DMS 273 (cell line): Measurements from ENCODE around the gene CCL16.

Experiments used
- DNase-seq: peaks from one replicate; lab custom pipeline; 2025; ENCODE audit not compliant: unreplicated experiment; lab: John Stamatoyannopoulos, UW

CCL16 gene

DNA sequence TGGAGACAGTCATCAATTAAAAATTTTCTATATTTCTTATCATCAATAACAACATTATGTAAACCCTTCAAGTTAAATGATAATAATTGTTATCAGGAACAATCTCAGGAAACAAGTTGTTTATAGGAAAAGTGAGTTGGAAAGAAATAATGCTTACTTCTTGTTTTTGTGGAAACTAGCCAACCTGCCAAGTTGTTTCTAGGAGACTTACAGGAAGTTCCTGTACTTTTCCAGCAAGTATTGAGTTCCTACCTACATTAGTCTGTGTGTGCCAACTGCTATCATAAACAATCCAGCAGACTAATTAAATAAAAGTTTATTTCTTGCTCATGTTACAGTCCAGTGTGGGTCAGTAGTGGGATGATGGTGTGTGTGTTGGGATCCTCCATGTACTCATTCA is 6.9 kb upstream of the CCL16 start:
- no peak for DNase-seq

DNA sequence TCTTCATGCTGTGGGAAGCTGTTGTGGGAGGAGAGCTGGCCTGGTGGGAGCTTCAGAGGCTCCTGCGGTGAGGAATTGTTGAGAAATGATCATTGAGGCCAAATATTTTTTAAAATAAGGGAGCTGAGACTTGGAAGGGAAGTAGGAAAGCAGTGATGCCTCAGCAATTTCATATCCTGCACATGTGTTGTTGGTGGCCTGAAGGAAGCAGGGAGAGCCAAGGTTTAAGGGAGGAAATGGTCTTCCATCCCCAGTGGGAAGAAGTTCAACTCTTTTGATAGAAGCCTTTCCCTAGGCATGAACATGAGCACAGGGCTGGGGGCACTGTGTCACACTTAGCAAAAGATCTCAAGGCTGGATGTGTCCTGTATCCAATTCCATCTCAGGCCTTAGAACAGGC is 5.3 kb upstream of the CCL16 start, which contains the start of gene CCL14:
CCL14 (minus strand) TSS at position 87 of the 400 bp plus-strand sequence; CDS start at position 7, 80 bp downstream.
- no peak for DNase-seq

DNA sequence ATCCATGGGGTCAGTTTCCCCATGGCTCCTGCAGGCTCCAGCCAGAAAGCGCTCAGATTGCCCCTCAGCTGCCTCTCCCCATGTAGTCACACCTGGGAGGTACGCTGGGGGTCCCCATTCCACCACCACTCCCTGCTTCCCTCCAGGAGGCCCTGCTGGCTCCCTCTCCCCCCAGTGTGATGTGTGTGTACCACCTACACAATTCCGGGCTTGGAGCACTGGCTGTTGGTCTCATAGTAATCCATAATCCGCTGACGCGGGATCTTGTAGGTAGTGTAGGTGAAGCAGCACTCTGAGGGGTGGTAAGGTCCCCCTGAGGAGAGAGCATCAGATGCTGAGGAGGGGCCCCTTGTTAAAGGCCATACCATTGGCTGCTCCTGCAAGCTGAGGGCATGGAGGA is 2.8 kb upstream of the CCL16 start:
- DNase-seq = no peak

DNA sequence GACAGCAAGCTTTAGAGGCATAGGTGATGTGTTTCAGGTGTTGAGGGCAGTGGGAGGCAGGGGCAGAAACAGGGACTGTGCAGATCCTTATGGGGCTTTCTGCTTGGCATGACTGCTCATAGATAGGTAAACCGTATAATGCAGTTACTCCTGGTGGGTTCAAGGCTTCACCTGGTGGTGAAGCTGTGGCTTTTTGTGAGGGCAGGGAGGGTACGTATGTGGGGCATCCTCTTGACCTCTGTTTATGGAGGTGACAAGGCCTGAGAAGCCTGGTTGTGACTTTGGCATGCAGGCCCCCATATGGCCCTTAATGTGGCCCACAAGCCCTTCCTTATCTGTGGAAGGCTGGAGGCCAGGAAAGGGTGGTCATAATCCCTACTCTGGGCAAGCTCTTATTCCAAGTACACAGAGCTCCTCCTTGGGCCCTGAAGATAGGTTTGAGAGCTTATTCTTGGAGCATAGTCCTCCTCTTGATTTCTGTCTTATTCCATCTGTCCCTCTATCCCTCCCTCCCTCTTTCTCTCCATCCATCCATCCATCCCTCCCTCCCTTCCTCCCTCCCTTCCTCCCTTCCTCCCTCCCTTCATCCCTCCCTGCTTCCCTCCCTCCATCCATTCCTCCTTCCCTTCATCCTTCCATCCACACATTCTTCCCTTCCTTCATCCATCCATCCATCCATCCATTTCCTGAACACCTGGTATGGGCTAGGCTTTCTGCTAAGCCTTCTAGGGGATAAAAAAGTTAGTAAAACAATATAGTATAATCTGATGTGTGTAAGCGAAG is 1.3 kb upstream of the CCL16 start:
- no peak for DNase-seq

DNA sequence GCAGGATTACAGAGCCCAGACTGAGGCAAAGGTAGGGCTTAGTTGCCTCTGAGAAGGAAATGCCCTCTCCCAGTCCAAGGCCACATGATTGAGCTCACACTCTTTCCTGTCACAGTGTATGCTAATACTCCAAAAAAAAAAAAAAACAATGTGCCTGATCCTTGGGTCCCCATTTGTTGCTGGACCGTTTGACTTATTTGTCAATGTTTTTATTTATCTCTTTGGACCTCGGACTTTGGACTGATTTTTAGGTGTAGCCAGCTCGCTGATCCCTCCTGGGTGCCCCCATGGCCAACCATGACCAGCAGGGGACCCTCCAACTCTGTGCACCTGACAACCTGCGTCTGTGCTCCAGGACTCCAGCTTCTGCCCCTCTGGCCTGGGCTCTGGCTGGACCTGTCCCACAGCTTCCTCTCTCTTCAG is 622 bp upstream of the CCL16 start:
- DNase-seq = no peak

DNA sequence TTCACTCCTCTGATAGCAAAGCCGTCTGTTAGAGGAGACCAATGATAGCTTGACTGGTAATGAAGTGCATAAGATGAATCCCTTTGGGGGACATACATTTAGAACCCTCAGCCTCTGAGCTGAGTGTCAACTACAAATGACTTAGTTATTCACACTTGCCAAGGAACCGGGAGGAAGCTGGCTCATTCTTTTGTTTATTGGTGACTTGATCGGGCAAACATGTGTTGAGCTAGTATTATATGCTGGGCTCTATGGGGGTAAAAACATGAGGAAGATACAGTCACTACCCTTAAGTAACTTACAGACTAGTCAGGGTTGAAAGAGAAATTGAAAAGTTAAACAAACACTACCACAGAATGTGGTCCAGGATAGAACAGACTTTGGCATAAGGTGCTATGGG is 3.0 kb downstream of the CCL16 start:
- no peak for DNase-seq

DNA sequence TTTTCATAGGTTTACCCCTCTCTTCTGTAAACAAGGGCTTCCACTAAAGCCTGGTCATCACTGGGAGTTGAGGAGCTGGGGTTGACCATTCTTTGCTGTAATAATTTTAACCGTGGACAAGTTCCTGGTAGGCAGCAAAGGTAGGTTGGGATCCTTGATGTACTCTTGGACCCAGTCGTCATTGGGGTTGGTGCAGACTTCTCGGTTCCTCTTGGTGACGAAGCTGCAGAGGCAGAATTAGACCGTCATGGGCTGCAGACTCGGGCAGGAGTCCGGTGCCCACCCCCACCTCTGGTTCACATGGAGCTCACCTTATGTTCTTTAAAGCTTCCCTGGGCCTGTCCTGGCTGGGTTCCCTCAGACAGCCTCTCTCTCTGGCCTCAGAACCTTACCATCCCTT is 3.8 kb downstream of the CCL16 start:
- DNase-seq = no peak

DNA sequence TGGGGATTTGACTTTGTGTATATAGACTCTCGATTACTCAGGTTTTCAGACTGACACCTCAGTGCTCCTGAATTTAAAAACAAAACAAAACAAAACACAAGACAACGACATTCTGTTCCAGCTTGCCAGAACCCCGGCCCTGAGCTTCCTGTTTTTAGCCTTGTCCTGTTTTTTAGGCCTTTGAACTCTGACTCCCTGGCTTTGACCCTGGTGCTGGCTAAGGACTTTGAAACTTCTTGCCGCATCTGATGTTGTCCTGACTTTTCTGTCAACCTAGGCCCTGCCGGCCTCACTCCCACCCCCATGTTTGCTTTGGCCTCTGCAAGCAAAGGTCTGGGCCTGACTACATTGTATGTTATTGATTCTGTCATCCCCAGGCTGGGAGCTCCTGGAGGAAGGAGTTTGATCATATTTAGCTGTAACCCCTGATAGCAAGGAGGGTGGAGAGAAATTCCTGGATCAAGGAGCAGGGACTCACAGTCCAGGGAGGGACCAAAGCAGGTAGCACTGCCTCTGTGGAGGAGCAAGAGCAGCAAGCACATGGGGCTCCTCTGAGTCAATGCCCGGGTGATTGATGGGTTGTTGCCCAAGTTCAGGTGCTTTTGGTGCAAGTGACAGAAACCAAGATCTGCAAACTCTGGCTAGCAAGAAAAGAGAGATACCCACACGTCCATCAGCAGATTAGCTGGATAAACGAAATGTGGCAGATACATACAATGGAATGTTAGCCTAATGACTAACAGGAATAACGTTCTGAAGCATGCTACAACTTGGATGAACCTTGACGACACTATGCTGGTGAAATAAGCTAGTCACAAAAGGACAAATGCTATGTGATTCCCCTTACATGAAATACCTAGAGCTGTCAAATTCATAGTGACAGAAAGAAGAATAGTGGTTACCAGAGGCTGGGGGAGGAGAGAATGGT is 7.7 kb downstream of the CCL16 start:
- no peak for DNase-seq

DNA sequence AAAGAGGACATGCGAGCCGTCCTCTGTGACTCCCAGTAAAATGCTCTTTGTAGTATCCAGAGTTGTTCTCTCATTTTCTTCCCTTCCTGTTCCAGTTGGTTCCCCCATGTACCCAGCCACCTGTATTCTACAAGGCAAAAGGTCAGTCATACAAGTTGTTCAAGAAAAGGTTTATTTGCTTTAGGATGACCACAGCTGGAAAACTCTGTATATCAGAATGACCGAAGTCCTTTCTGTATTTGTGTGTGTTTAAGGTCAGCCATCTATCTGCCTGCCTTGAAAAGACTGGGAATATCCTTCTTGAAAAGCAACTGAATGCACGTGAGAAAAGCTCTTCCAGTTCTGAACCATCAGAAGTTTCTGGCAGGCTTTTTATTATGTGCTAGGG is 8.4 kb downstream of the CCL16 start:
- no peak for DNase-seq

DNA sequence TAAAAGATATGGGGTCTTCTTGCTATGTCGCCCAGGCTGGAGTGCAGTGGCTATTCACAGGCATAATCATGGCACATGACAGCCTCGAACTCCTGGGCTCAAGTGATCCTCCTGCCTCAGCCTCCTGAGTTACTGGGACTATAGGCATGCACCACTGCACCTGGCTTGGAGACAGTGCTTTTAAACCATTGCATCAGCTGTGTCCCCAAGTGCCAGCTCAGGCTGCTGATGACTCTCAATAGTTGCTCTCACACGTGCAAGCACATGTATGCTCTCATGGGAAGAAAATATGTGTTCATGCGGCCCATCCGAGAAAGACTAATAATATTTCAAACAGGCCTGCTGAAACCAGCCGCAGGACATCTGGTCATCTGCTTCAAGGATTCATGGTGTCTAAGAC is 8.8 kb downstream of the CCL16 start:
- no peak for DNase-seq

DNA sequence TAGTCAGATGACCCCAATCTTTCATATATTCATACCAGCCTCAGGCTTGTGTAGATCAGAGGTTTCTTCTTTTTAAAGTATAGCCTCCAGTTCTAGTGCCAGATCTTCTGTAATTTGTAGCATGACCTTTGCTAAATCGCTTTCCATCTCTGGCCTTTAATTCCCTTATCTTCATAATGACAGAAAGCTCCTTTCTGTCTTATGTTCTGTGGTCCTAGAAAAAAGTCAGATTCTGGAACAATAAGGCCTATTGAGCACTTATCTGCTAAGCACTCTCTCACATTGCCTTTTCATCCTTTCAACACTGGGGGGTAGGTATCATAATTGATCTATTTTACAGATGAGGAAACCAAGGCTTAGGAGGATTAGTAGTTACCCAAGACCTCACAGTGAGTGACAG is 9.2 kb downstream of the CCL16 start:
- no peak for DNase-seq

DNA sequence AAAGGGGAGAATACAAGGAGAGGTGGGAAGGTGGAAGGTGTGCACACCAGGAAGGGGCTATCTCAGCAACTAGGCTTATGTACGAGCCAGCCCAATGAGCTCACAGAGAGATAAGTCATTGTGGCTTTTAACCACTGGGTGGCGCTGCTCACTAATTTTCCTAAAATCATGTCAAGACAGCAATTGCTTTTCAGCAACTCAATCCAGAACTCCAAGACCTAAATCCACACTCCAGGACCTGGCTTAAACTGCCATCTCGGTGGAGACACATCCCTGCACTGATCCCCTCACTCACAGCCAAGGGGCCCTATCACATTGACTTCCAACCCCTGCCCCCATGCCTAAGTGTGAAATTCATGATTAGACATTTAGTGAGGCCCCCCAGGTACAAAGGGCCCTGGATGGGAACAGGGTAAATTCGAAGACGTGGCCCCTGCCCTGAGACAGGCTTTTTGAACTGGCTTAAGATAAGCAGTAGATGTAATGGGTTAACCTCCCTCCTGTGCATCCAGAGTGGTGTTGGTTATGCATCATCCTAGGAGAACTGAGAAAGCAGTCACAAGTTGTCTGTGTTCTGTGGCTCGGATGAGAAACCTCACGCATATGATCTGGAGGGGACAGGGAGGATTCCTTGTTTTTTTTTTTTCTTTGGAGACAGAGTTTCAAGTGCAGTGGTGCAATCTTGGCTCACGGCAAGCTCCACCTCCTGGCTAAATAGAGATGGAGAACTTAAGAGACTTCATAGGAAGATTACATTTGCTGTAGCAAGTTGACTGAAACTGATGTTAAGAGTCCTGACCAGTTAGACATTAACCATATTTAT is 11.5 kb downstream of the CCL16 start:
- peak; percentile 88 for DNase-seq

DNA sequence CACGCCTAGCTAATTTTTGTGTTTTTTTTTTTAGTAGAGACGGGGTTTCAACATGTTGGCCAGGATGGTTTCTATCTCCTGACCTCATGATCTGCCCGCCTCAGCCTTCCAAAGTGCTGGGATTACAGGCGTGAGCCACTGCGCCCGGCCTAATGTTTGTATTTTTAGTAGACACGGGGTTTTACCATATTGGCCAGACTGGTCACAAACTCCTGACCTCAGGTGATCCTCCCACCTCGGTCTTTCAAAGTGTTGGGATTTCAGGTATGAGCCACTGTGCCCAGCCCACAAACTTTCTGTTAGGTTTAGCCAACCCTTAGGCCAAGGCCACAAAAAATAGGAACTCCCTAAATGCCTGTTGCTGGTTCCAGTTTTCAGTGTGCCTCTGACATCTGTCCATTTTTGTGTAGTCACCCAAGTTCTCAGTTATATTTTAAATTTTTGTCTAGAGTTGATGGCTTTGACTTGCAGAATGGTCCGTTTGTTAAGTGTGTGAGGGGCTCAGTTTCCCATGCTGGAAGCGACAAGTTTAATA is 12.7 kb downstream of the CCL16 start:
- no peak for DNase-seq

DNA sequence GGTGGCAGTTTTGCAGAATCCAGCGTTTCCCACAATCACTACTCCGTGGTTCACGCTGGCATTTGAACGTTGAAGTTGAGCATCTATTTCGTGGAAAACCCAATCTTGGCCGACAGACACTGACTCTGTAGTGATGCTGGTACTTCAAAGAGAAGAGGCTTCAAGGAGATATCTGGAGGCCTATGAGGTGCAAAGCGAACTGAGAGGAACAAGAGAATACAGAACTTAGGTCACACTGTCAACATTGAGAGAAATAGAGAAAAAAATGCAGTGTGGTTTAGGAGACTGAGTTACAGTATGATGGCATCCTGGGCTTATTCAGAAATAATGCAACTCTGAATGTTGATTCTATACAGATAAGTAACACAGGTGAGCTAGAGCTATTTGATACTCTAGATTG is 16.0 kb downstream of the CCL16 start:
- no peak for DNase-seq

DNA sequence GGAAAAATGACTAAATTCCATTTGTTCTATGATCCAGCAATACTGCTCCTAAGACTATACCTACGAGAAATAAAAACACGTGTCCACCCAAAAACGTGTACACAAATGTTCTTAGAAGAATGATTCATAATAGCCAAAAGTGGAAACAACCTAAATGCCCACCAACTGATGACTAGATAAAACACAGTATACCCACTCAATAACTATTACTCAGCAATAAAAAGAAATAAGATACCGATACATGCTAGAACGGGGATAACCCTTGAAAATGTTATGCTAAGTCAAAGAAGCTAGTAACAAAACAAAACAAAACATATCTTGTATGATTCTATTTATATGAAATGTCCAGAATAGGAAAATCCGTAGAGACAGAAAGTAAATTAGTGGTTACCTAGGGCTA is 17.6 kb downstream of the CCL16 start:
- DNase-seq = no peak

DNA sequence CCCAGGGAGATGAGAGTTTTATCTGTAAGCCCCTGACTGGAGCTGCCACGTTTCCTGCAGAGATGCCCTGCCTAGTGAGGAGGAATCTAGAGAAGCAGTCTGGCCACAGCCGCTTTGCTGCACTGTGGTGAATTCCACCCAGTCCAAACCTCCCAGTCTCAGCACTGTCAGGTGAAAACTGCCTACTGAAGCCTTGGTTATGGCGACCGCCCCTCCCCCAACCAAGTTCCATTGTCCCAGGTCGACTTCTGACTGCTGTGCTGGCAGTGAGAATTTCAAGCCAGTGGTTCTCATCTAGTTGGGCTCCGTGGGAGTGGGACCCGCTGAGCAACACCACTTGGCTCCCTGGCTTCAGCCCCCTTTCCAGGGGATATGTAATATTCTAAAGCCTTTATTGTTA is 27.6 kb downstream of the CCL16 start:
- no peak for DNase-seq

DNA sequence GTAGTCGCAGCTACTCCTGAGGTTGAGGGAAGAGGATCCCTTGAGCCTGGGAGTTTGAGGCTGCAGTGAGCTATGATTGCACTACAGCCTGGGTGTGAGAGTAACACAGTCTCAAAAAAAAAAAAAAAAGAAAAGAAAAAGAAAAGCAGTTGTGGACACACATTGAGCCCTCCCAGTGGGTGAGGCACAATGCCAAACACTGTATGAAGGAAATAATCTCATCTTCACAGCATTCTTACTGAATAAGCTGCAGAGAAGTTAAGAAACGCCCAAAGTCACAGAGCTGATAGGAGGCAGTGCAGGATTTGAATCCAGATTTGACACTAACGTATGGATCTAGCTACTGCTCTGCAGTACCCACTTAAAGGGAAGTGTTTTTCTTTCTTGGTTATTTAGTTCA is 31.9 kb downstream of the CCL16 start:
- DNase-seq = peak; percentile 31

DNA sequence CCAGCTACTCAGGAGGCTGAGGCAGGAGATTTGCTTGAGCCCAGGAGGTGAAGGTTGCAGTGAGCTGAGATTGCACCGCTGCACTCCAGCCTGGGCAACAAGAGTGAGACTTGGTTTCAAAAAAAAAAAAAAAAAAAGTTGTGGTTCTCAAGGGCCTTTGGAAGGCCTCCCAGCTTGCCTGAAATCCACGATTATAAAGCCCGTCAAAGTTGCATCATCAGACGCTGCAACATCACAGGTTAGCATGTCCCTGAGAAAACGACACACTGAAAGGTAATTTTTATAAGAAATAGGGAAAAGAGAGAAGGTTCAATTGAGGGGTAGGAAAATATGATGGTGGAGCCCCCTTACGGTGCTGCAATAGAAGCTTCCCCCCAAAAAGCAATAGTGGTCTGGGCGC is 33.2 kb downstream of the CCL16 start:
- DNase-seq = no peak

DNA sequence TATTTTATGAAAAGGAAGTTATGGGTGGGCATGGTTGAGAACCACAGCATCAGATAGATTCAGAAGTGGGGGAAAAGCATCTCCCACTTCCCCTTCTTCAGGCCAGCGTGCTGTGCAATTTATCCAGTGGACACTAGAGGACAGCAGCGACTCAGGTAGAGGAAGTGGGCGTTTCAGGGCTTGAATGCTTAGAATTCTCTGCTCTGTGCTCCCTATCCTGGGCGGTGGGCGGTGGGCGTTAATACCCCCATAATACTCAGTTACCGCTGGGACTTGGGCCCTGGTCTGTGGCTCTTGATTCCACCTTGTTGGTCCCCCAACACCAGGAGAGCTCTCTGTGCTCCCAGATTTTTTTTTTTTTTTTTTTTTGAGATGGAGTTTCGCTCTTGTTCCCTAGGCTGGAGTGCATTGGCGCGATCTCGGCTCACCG is 34.1 kb downstream of the CCL16 start:
- DNase-seq = peak; percentile 81

DNA sequence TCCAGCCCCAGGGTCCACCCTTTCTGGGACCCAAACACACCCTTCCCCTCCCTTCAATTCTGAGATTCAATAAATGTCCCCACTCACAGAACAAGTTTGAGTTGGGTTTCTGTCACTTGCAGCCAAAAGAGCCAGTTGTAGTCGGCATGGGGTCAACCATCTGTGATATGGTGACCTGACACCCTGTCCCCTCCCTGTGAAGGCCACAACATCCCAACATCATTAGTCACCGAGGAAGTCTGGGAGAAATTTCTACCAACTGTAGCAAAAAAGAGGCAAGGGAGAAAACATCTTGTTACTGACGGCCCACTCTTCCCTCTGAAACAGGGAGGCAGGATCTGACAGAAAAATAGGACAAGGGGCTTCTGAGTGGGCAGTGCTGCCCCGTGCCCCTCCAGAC is 37.1 kb downstream of the CCL16 start:
- no peak for DNase-seq

DNA sequence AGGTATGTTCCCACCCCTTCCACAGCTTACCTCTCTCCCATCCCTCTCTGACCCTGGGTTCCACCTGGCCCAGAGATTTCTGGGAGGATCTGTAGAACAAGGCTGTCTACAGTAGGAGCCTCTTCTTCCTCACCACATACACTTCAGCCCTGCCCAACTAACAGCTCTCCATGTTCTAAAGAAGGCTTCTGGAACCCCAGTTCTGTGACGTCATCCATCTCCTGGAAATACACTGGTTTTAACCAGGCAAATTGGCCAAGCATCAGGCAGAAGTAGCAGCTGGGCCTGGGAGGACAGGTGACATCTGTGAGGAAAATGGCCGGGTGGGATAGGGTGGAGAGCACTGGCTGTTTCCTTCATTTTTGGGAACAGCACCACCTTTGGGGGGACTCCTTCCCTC is 37.8 kb downstream of the CCL16 start, which contains the start of gene LYZL6:
LYZL6 (minus strand) TSS at position 177 of the 400 bp plus-strand sequence. CDS start 4,357 bp downstream, outside the sequence.
- DNase-seq = no peak
